Gastroesophageal sphincter (tissue), 4 donors: ENCODE results near the gene XAGE1B. TPM values are rescaled to one million over a fixed set of nuclear protein-coding genes. Genes with fewer than 3 reads are reported as not detected.
"Not testable (repeated sequence)": the region's sequence is repeated elsewhere in the genome, so short reads cannot be mapped to it uniquely, and the experiment has no call there.

Source experiments
- ATAC-seq: fragments of 150-250 bp; one replicate; pipeline ENCODE4 v1.9.1; 2016; ENCODE audit warnings: mild to moderate bottlenecking, moderate library complexity
- H3K27ac ChIP-seq, 4 donors: fragments of 200-600 bp; sonication (generic) in 3 of 4; 1 replicate in 3 of 4; 2 replicates in 1 of 4; pipeline ENCODE4 v1.5.1; 2016 to 2019
- H3K27me3 ChIP-seq: fragments of 200-600 bp; sonication (generic); one replicate; pipeline ENCODE4 v1.5.1; 2019
- H3K36me3 ChIP-seq, 2 donors: fragments of 200-600 bp; sonication (generic); one replicate each; pipeline ENCODE4 v1.5.1; 2019; ENCODE audit warnings: control low read depth in 1 of 2
- H3K4me1 ChIP-seq, 3 donors: fragments of 200-600 bp; sonication (generic); 1 replicate in 2 of 3; 2 replicates in 1 of 3; pipeline ENCODE4 v1.5.1; 2016 to 2019; ENCODE audit warnings: control low read depth in 2 of 3
- H3K4me3 ChIP-seq, 2 donors: fragments of 200-600 bp; sonication (generic); one replicate each; pipeline ENCODE4 v1.5.1; 2019; ENCODE audit warnings: mild to moderate bottlenecking in 1 of 2, moderate library complexity in 1 of 2
- H3K9me3 ChIP-seq, 3 donors: fragments of 200-600 bp; sonication (generic); one replicate each; pipeline ENCODE4 v1.5.1; 2017 to 2019; ENCODE audit warnings: control low read depth in 2 of 3
- EP300 ChIP-seq: sonication (generic); formaldehyde crosslinking; IDR thresholded peaks from one replicate; pipeline ENCODE4 v1.6.1; 2017; ENCODE audit warnings: antibody characterized with exemption, mild to moderate bottlenecking
- POLR2A ChIP-seq, 2 donors: fragments of 450-650 bp; IDR thresholded peaks; one replicate each; pipeline ENCODE4 v1.6.1; 2017; ENCODE audit warnings: antibody characterized with exemption in 2 of 2, mild to moderate bottlenecking in 2 of 2, moderate library complexity in 1 of 2
- POLR2AphosphoS5 ChIP-seq: sonication (generic); formaldehyde crosslinking; IDR thresholded peaks from one replicate; pipeline ENCODE4 v1.6.1; 2017; ENCODE audit warnings: antibody characterized with exemption
- WGBS, 2 donors: methylation state at CpG; one replicate each; pipeline ENCODE4 v1.1.5; 2018; ENCODE audit warnings: low coverage in 1 of 2; 5-methylcytosine and 5-hydroxymethylcytosine counted together
- total RNA-seq, 4 donors: library from RNA; depleted of rRNA; stranded (reverse); fragments of >200 nt; gene quantifications; one replicate each; pipeline ENCODE4 v1.1.0, GENCODE V29; 2016
- TF ChIP-seq, protein P1 (sequence below), 4 experiments: fragments of 200-600 bp in 2 of 4; fragments of 450-650 bp in 2 of 4; sonication (generic) in 1 of 4; IDR thresholded peaks; one replicate each; pipeline ENCODE4 v1.5.1; 2017 to 2019; ENCODE audit warnings: antibody characterized with exemption in 4 of 4, mild to moderate bottlenecking in 2 of 4, moderate library complexity in 2 of 4

The XAGE1B gene
- total RNA-seq, 4 donors from 2014 or later: not detected

GRCh38 chrX:52544147-52544840 lies 27.4 kb upstream of the XAGE1B start:
- Histone ChIP-seq H3K36me3 (no peaks in the 10 kb centered on the region), H3K27ac (no peak overlapping the region), H3K4me3 (no peak overlapping the region), H3K9me3 (no peaks in the 10 kb centered on the region), H3K4me1 (no peaks in the 10 kb centered on the region), H3K27me3 (no peaks in the 10 kb centered on the region)
- no peak for ATAC-seq
- TF ChIP-seq, protein P1, sequence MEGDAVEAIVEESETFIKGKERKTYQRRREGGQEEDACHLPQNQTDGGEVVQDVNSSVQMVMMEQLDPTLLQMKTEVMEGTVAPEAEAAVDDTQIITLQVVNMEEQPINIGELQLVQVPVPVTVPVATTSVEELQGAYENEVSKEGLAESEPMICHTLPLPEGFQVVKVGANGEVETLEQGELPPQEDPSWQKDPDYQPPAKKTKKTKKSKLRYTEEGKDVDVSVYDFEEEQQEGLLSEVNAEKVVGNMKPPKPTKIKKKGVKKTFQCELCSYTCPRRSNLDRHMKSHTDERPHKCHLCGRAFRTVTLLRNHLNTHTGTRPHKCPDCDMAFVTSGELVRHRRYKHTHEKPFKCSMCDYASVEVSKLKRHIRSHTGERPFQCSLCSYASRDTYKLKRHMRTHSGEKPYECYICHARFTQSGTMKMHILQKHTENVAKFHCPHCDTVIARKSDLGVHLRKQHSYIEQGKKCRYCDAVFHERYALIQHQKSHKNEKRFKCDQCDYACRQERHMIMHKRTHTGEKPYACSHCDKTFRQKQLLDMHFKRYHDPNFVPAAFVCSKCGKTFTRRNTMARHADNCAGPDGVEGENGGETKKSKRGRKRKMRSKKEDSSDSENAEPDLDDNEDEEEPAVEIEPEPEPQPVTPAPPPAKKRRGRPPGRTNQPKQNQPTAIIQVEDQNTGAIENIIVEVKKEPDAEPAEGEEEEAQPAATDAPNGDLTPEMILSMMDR (IDR thresholded peaks at IDR 0.05): no peak
- TF ChIP-seq EP300 (no peak), POLR2A (IDR thresholded peaks at IDR 0.05) (no peak), POLR2AphosphoS5 (no peak)
- WGBS, 2 donors: 80 to 93% methylated on average over 5 to 6 of the region's 21 CpGs

GRCh38 chrX:52542311-52542710 lies 25.4 kb upstream of the XAGE1B start:
- Histone ChIP-seq H3K4me3 (no peak overlapping the region), H3K27me3 (no peaks in the 10 kb centered on the region), H3K36me3 (no peaks in the 10 kb centered on the region), H3K27ac (no peak overlapping the region), H3K4me1 (no peaks in the 10 kb centered on the region), H3K9me3 (no peaks in the 10 kb centered on the region)
- ATAC-seq: no peak
- no peak for TF ChIP-seq POLR2A (IDR thresholded peaks at IDR 0.05)
- TF ChIP-seq, protein P1 (IDR thresholded peaks at IDR 0.05): no peak
- no peak for TF ChIP-seq EP300
- no peak for TF ChIP-seq POLR2AphosphoS5
- WGBS, 2 donors: 59 to 63% methylated on average over 4 to 5 of the region's 6 CpGs

- not testable (repeated sequence) for H3K27ac ChIP-seq, H3K36me3 ChIP-seq, H3K4me3 ChIP-seq, H3K27me3 ChIP-seq, ATAC-seq, H3K4me1 ChIP-seq, H3K9me3 ChIP-seq
- 70% methylated on average over 3 of the region's 4 CpGs; no CpG with 5 or more reads in 1 of the 2 donors for WGBS, 2 donors
These were observed 24.2 kb upstream of the XAGE1B start for GRCh38 chrX:52541051-52541450.

DNA sequence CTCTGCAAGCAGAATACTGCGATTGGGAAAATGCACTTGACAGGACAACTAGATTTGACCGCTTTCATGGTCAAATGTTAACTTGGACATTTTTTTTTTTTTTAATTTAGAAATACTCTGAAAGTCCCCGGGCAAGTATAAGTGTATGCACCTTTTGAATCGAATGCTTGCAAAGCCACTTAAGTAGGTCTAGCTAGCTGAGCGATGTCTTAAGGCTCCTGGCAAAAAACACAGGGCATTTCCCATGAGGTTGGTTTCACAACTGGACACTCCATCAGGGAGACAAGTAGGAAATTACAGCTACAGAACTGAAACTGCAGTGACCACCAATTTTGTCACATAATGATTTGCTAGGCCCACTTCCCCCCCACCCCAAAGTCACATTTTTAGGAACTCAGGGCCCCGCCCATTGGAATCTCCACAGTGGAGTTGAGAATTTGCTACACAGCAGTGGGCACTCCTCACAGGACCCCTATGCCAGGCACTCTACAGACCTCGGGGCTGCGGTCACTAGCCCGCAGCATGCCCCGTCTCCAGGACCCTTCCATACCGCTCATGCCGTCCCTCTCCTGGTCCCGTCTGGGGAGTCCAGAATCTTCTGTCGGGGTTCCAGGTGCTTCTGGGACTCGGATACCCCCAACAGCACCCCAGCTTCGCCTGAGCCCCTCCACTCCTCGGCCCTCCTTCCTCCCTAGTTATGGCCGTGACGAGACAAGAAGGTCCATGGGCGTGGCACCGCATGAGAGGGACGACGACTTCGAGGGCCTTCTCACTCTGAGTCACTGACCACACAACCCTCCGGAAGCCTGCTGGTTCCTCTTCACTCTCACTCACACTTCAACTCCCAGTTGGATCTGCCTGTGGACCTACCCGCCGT lies 515 bp downstream of the XAGE1B start:
- H3K27me3 ChIP-seq, H3K4me1 ChIP-seq, H3K27ac ChIP-seq, H3K4me3 ChIP-seq, H3K9me3 ChIP-seq, H3K36me3 ChIP-seq: not testable (repeated sequence)
- WGBS, 2 donors: no CpG with 5 or more reads among the region's 27 CpGs
- peak; percentile 24 for ATAC-seq

DNA sequence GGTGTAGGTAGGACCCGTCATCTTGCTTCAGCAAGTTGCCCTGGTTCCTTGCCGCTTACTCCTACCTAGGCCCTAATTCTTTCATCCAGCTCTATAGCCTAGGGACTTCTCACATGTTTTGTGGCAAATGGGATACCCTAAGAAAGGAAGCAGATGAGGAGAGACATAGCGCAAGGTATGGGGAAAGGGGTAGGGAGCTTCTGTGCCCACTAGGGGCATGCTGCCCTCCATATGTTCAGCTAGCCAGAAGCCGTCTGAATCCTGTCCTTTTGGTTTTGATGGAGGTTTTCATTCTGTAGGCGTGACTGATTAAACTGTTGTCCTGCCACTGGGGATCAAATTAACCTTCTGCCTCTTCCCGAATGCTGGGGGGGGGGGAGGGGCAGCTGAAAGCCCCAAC lies 5.7 kb downstream of the XAGE1B start:
- H3K9me3 ChIP-seq, ATAC-seq, H3K4me1 ChIP-seq, H3K36me3 ChIP-seq, H3K27ac ChIP-seq, H3K27me3 ChIP-seq, H3K4me3 ChIP-seq: not testable (repeated sequence)
- WGBS, 2 donors: no CpG with 5 or more reads among the region's 6 CpGs

DNA sequence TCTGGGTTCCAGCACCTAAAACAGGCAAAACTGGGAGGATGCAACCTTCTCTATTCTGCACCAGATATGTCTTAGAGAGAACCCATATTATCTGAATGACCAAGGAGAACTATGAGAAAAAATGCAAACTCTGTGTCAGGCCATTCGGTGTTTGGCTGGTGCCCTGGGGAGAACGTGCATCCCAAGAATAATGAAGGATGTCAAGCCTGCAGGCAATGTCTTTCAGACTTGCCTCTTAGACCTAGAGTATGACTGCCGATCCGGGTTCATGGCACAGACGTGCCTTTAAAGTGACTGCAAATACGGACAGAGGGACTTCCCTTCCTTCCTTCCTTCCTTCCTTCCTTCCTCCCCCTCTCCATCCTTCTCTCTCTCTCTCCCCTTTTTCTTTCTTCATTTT lies 6.9 kb downstream of the XAGE1B start:
- no peaks in the 10 kb centered on the region for H3K4me1 ChIP-seq
- no peak overlapping the region for H3K27ac ChIP-seq
- no peaks in the 10 kb centered on the region for H3K36me3 ChIP-seq
- ATAC-seq: no peak
- 89% methylated on average over 5 of the region's 6 CpGs; no CpG with 5 or more reads in 1 of the 2 donors for WGBS, 2 donors
- no peaks in the 10 kb centered on the region for H3K9me3 ChIP-seq
- H3K27me3 ChIP-seq: no peaks in the 10 kb centered on the region
- no peak overlapping the region for H3K4me3 ChIP-seq
- no peak for TF ChIP-seq POLR2A (IDR thresholded peaks at IDR 0.05)
- TF ChIP-seq POLR2AphosphoS5: no peak
- no peak for TF ChIP-seq EP300
- TF ChIP-seq, protein P1 (IDR thresholded peaks at IDR 0.05): no peak
